ENCODE data around the gene ANKRD33B.

DNA sequence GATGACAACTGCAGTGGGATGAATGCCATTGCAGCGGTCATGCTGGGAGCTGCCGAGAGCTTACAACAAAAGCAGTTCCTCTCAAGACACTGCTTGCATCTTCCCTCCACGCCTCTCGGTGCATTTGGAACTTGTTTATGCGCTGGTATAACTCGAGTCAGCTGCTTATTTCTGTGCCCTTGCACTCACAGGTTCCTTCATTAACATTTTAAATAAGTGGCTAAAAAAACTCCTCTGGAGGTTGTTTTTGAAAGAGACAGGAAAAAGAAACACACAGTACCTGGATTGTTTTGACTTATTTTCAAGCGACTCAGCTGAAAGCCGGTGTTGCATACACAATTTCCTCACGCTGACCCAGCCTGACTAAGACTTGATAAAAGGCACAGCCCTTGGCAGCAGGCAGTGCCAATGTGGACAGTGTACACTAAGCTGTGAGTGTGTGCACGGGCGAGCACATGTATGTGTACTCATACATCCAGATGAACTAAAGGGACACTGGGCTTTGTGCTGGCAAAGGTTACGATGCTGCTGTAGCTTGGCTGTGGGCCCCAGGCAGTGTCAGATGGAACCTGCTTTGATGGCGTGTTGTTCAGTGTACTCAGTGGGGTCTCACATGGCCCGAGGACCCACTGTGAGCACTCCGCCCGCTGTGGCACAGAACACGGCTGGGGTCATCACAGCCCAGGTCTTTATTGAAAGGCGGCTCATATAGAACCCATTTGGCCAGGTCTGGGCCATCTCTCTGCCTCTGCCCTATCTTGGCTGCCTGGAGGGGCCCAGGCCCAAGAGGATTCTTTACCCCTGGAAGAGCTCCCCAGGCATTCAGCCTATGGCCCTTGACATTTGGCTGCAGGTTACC lies 92.3 kb downstream of the ANKRD33B start:
- TF ChIP-seq, protein P1, sequence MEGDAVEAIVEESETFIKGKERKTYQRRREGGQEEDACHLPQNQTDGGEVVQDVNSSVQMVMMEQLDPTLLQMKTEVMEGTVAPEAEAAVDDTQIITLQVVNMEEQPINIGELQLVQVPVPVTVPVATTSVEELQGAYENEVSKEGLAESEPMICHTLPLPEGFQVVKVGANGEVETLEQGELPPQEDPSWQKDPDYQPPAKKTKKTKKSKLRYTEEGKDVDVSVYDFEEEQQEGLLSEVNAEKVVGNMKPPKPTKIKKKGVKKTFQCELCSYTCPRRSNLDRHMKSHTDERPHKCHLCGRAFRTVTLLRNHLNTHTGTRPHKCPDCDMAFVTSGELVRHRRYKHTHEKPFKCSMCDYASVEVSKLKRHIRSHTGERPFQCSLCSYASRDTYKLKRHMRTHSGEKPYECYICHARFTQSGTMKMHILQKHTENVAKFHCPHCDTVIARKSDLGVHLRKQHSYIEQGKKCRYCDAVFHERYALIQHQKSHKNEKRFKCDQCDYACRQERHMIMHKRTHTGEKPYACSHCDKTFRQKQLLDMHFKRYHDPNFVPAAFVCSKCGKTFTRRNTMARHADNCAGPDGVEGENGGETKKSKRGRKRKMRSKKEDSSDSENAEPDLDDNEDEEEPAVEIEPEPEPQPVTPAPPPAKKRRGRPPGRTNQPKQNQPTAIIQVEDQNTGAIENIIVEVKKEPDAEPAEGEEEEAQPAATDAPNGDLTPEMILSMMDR (conservative IDR thresholded peaks at IDR 0.05 in 1 of 2, IDR thresholded peaks at IDR 0.05 in 1 of 2; ENCODE audit: low read depth in 1 of 2, low read length in 2 of 2) = no peak
- no peak for TF ChIP-seq EZH2 (IDR thresholded peaks at IDR 0.05; ENCODE audit: low read length, missing control alignments)

All from fibroblast of lung (primary cell).